Astrocyte of the cerebellum (primary cell): ENCODE measurements around the gene TPCN1.

Experiments used
- DNase-seq: peaks from one replicate; pipeline ENCODE4 v3.0.0-alpha.2; 2011; ENCODE audit warnings: low read depth
- H3K4me3 ChIP-seq: 2 replicates; pipeline ENCODE4 v1.5.1; 2011; ENCODE audit warnings: mild to moderate bottlenecking, low read depth, low read length, moderate library complexity
- in situ Hi-C: cut with HindIII; loops from 2 replicates; pipeline ENCODE4 v1.10.0; 2017; ENCODE audit warnings: low sequenced_read_pairs
- TF ChIP-seq, protein P1 (sequence below): IDR thresholded peaks from 2 replicates; pipeline ENCODE4 v1.5.1; 2012; ENCODE audit warnings: low read length, low read depth, moderate library complexity, mild to moderate bottlenecking; ENCODE audit errors: missing control alignments

Gene TPCN1

DNA sequence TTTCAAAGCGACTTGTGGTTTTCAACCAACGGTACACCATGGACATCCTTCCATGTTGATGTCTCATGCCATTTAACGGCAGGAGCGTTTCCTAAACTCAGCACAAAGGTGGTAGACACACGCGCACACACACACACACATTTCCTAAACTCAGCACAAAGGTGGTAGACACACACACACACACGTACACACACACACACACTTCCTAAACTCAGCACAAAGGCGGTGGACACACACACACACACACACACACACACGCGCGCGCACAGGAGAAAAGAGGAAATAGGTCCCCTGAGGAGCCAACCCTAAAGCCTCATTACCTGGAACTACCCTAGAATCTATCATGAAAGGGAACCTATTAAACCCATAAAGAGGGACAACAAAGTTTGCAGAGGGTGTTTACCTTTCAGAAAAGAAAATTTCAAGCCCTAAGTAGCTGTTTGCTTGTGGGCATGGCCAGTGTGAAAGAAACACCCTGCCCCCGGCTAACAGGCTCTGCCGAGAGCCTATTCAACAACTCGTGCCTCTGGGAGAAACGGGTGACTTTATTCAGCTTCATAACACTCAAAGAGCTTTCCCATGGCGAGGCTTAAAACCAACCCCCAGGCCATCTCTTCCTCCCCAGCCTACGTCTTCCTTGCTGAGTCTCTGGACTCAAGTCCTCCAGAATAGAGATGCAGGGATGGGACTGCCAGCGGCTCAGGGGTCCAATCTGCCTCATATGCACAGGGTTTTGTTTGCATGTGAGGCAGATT is 81.8 kb downstream of the TPCN1 start:
- DNase-seq: no peak
- H3K4me3 ChIP-seq: no peak overlapping the region
- TF ChIP-seq, protein P1, sequence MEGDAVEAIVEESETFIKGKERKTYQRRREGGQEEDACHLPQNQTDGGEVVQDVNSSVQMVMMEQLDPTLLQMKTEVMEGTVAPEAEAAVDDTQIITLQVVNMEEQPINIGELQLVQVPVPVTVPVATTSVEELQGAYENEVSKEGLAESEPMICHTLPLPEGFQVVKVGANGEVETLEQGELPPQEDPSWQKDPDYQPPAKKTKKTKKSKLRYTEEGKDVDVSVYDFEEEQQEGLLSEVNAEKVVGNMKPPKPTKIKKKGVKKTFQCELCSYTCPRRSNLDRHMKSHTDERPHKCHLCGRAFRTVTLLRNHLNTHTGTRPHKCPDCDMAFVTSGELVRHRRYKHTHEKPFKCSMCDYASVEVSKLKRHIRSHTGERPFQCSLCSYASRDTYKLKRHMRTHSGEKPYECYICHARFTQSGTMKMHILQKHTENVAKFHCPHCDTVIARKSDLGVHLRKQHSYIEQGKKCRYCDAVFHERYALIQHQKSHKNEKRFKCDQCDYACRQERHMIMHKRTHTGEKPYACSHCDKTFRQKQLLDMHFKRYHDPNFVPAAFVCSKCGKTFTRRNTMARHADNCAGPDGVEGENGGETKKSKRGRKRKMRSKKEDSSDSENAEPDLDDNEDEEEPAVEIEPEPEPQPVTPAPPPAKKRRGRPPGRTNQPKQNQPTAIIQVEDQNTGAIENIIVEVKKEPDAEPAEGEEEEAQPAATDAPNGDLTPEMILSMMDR: no peak
- in situ Hi-C loops: no loop called here

DNA sequence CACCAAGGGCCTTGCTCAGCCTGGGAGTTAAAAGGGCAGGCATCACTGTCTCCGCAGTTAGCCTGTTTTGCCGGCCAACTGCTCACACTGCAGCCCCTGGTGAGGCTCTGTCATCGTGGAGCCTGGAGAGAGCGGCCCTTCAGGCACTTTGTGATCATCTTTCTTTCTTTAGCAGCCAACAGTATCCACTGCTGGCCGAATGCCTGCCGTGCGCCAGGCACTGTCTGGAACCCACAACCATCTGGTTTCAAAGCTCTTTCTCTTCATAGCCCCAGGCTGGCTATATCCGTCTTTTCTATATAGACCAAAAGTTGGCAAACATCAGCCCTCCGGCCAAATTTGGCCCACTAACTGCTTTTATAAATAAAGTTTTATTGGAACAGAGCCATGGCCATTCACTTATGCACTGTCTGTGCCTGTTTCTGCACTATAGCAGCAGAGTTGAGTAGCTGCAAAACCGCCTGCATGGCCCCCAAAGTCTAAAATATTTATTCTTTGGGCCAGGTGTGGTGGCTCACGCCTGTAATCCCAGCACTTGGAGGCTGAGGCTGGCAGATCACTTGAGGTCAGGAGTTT is 84.1 kb downstream of the TPCN1 start:
- TF ChIP-seq, protein P1: no peak
- no peak overlapping the region for H3K4me3 ChIP-seq
- no peak for DNase-seq
- in situ Hi-C loops: no loop called here

DNA sequence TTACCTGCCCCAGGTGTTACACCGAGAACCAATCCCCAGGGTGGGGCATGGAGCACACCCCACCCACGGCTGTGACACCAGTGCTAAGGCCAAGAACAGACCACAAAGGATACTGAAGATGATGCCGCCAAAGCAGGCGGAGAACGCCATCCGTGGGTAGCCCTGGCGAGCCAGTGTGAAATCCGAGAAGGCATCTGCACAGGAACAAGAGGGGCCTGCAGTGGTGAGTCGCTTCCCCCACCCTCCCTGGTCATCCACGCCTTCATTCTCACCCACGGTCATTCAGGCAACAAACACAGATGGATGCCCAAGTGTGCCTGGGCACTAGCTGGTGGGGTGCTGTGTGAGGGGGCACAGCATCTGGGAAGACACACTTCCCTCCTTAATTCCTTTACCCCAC is 85.1 kb downstream of the TPCN1 start:
- TF ChIP-seq, protein P1: no peak
- H3K4me3 ChIP-seq: no peak overlapping the region
- in situ Hi-C loops: no loop called here
- DNase-seq: no peak

DNA sequence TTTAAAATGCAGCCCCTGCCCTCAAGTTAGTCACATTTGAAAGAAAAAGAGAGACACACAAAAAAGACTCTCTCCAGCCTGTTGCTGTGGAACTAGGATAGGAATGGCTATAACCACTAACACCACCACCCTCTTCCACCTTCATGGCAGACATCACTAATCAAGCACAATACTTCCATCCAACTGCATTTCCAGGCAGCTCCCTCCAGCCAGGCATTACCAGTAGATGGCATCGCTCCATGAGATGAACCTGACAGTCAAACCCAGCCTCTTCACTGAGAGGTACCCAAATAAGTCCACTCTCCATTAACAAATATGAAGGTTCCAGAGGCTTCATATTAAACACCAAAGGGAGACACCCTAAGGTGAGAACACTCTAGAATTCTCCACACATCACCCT is 89.2 kb downstream of the TPCN1 start:
- in situ Hi-C loops: no loop called here
- TF ChIP-seq, protein P1: peak; percentile 15
- H3K4me3 ChIP-seq: no peak overlapping the region
- DNase-seq: no peak

DNA sequence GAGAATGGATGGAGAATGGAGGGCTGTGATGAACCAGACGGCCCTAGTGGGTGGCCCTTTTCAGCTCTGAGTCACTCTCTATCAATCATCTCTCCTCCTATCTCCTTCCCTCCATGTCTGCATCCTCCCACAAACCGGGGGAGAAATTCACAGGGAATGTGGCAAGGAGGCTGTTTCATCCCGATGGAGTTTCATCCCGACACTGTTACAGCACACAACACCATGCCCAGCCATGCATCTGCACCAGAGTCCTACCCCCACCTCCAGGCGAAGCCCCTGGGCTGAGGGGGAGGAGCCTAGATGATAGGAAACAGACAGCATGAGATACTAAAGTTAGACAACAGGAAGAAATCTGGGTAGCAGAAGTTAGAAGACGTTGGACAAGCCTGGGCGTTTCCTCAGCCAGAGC is 92.9 kb downstream of the TPCN1 start:
- no peak overlapping the region for H3K4me3 ChIP-seq
- in situ Hi-C loops: no loop called here
- TF ChIP-seq, protein P1: no peak
- no peak for DNase-seq

DNA sequence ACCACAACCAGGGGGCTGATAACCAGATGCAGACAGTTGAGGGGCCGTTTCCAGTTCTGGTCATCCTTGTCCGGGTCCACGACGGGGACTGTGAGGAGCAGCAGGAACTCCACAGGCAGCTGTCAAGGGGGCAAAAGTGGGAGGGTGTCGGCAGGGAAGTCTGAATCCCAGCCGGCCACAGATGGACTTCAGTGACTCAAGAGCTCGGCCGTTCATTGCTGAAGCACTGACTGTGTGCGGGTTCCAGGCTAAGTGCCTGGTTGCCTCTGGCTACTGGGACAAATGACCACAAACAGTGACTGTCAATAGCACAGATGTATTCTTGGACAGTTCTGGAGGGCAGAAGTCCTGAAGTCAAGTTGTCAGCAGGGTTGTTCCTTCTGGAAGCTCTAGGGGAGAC is 94.1 kb downstream of the TPCN1 start:
- DNase-seq: no peak
- TF ChIP-seq, protein P1: no peak
- in situ Hi-C loops: no loop called here
- no peak overlapping the region for H3K4me3 ChIP-seq
